ENCODE measurements around the gene ATP11A. TPM values are rescaled to one million over a fixed set of nuclear protein-coding genes. Genes with fewer than 3 reads are reported as not detected.

The ATP11A gene
- total and polyA plus RNA-seq, 9 of the 15 experiments (the other 6 are each of a cell fraction or from before 2014, with no cell fraction given) = 0.38 to 34.2 (median 4.2) TPM

- ChIA-PET POLR2A (interaction anchor here (0.5 kb wide), 1 partner anchor 12 kb away, joined by 3 read pairs; no protein-coding TSS in a partner anchor), CTCF (ENCODE audit: low intra/inter-chr PET ratio) (no interaction called here)
- Histone ChIP-seq H3K4me2 (ENCODE audit: insufficient read depth, low read length) (no peak overlapping the region), H2AFZ (ENCODE audit: low read depth, low read length) (no peak overlapping the region), H3K27me3 (ENCODE audit: control insufficient read depth in 2 of 2, insufficient read depth in 2 of 2, low read length in 2 of 2) (peaks cover 39 to 87% of the 10 kb centered on the region in 2 experiments; a peak in 4 of 5 replicates), H3K79me2 (ENCODE audit: control insufficient read depth, insufficient read depth, low read length) (no peaks in the 10 kb centered on the region), H3K9ac (ENCODE audit: insufficient read depth in 1 of 2, low read depth in 2 of 2, low read length in 2 of 2) (no peak overlapping the region), H3K9me3 (replicated peaks; ENCODE audit: control insufficient read depth, insufficient read depth, low read depth, low read length) (no peaks in the 10 kb centered on the region), H4K20me1 (replicated peaks; ENCODE audit: control insufficient read depth, insufficient read depth, low read length) (peaks cover 4% of the 10 kb centered on the region; the same call in 1 of the 2 replicates), H3K4me3 (no peak overlapping the region), H3K36me3 (ENCODE audit: control insufficient read depth, insufficient read depth, low read length) (no peaks in the 10 kb centered on the region), H3K4me1 (replicated peaks in 1 of 2; ENCODE audit: control insufficient read depth in 2 of 2, insufficient read depth in 2 of 2, low read length in 2 of 2) (peaks cover 0 to 2% of the 10 kb centered on the region in 2 experiments; a peak in 2 of 5 replicates), H3K9me1 (ENCODE audit: control insufficient read depth, insufficient read depth, low read length) (no peaks in the 10 kb centered on the region), H3K27ac (ENCODE audit: extremely low read depth, low read depth, low read length) (no peak overlapping the region)
- BruUV-seq (replicated peaks) = no TSS peak
- TF ChIP-seq SIN3A (IDR thresholded peaks at IDR 0.05; ENCODE audit: borderline replicate concordance in 2 of 2, control insufficient read depth in 1 of 2, low read depth in 2 of 2, low read length in 2 of 2) (no peak), RREB1 (CRISPR knock-in tag; IDR thresholded peaks at IDR 0.05) (no peak), C11orf30 (IDR thresholded peaks at IDR 0.05; ENCODE audit: low read depth) (no peak), BCL6 (CRISPR knock-in tag; IDR thresholded peaks at IDR 0.05) (no peak), HOMEZ (CRISPR knock-in tag; IDR thresholded peaks at IDR 0.05) (no peak), ZNF785 (CRISPR knock-in tag; IDR thresholded peaks at IDR 0.05) (no peak)
- in situ Hi-C loops (cut with MboI) (no loop called here), intact Hi-C loops (cut with micrococcal nuclease) (no loop called here)
- WGBS (ENCODE audit: insufficient coverage, low coverage, missing lambda C conversion rate) = 0% methylated on average over 6 of the region's 8 CpGs
- FAIRE-seq (no peak), DNase-seq (ENCODE audit: extremely low read depth in 1 of 4, low spot score in 3 of 4) (no peak), ATAC-seq (no peak)
Observed at GRCh38 chr13:112903071-112903577, 213.3 kb downstream of the ATP11A start.
